Mucosa of stomach (tissue), 1 donor: ENCODE measurements around the gene ZFP57.

ENCODE experiments used
- H3K27me3 ChIP-seq: one replicate; pipeline ENCODE4 v1.7.0; 2013; ENCODE audit warnings: mild to moderate bottlenecking, low read length; ENCODE audit not compliant: control insufficient read depth, insufficient read depth
- H3K36me3 ChIP-seq: one replicate; pipeline ENCODE4 v1.7.0; 2013; ENCODE audit warnings: low read length; ENCODE audit not compliant: control insufficient read depth, insufficient read depth
- H3K4me1 ChIP-seq: one replicate; pipeline ENCODE4 v1.7.0; 2013; ENCODE audit warnings: mild to moderate bottlenecking, low read length; ENCODE audit not compliant: control insufficient read depth, insufficient read depth
- H3K4me3 ChIP-seq: one replicate; pipeline ENCODE4 v1.7.0; 2013; ENCODE audit warnings: low read length
- H3K9ac ChIP-seq: one replicate; pipeline ENCODE4 v1.7.0; 2013; ENCODE audit warnings: mild to moderate bottlenecking, low read length, moderate library complexity
- H3K9me3 ChIP-seq: one replicate; pipeline ENCODE4 v1.7.0; 2013; ENCODE audit warnings: mild to moderate bottlenecking, low read length, moderate library complexity; ENCODE audit not compliant: control insufficient read depth
- donor health status: Pancreatic carcinoma.

ZFP57 gene

GRCh38 chr6:29720863-29721262, 39.9 kb upstream of the ZFP57 start:
- H3K4me1 ChIP-seq = peaks cover 15% of the 10 kb centered on the region
- no peak overlapping the region for H3K4me3 ChIP-seq
- no peak overlapping the region for H3K9ac ChIP-seq
- H3K27me3 ChIP-seq = no peaks in the 10 kb centered on the region
- peaks cover 6% of the 10 kb centered on the region for H3K36me3 ChIP-seq
- no peaks in the 10 kb centered on the region for H3K9me3 ChIP-seq

GRCh38 chr6:29710281-29710941, 29.5 kb upstream of the ZFP57 start:
- Histone ChIP-seq H3K4me3 (no peak overlapping the region), H3K27me3 (peaks cover 10% of the 10 kb centered on the region), H3K4me1 (no peaks in the 10 kb centered on the region), H3K9me3 (no peaks in the 10 kb centered on the region), H3K9ac (no peak overlapping the region), H3K36me3 (no peaks in the 10 kb centered on the region)

GRCh38 chr6:29709188-29709587, 28.2 kb upstream of the ZFP57 start:
- no peak overlapping the region for H3K4me3 ChIP-seq
- H3K4me1 ChIP-seq = no peaks in the 10 kb centered on the region
- no peak overlapping the region for H3K9ac ChIP-seq

GRCh38 chr6:29708432-29709179, 27.7 kb upstream of the ZFP57 start:
- Histone ChIP-seq H3K27me3 (peaks cover 14% of the 10 kb centered on the region), H3K9me3 (no peaks in the 10 kb centered on the region), H3K36me3 (no peaks in the 10 kb centered on the region), H3K4me3 (no peak overlapping the region), H3K4me1 (no peaks in the 10 kb centered on the region), H3K9ac (no peak overlapping the region)

More at GRCh38 chr6:29709188-29709587, 28.2 kb upstream of the ZFP57 start:
- Histone ChIP-seq H3K9me3 (no peaks in the 10 kb centered on the region), H3K27me3 (peaks cover 8% of the 10 kb centered on the region), H3K36me3 (no peaks in the 10 kb centered on the region)

- Histone ChIP-seq H3K27me3 (peaks cover 31% of the 10 kb centered on the region), H3K9ac (no peak overlapping the region), H3K4me1 (no peaks in the 10 kb centered on the region), H3K9me3 (no peaks in the 10 kb centered on the region), H3K4me3 (no peak overlapping the region), H3K36me3 (no peaks in the 10 kb centered on the region)
Observed at GRCh38 chr6:29705389-29706231, 24.7 kb upstream of the ZFP57 start.

GRCh38 chr6:29702519-29703103, 21.7 kb upstream of the ZFP57 start:
- Histone ChIP-seq H3K27me3 (peaks cover 24% of the 10 kb centered on the region), H3K4me3 (no peak overlapping the region), H3K9ac (no peak overlapping the region), H3K9me3 (no peaks in the 10 kb centered on the region), H3K4me1 (no peaks in the 10 kb centered on the region), H3K36me3 (no peaks in the 10 kb centered on the region)

- H3K9ac ChIP-seq = no peak overlapping the region
- H3K9me3 ChIP-seq = no peaks in the 10 kb centered on the region
- H3K27me3 ChIP-seq = peaks cover 4% of the 10 kb centered on the region
- H3K4me3 ChIP-seq = no peak overlapping the region
- H3K36me3 ChIP-seq = no peaks in the 10 kb centered on the region
- no peaks in the 10 kb centered on the region for H3K4me1 ChIP-seq
Observed at GRCh38 chr6:29696147-29697125, 15.5 kb upstream of the ZFP57 start.

GRCh38 chr6:29694637-29695036, 13.7 kb upstream of the ZFP57 start:
- H3K9ac ChIP-seq = no peak overlapping the region
- peaks cover 4% of the 10 kb centered on the region for H3K27me3 ChIP-seq
- no peaks in the 10 kb centered on the region for H3K9me3 ChIP-seq
- no peaks in the 10 kb centered on the region for H3K36me3 ChIP-seq
- no peaks in the 10 kb centered on the region for H3K4me1 ChIP-seq
- no peak overlapping the region for H3K4me3 ChIP-seq

GRCh38 chr6:29685718-29686326, 4.9 kb upstream of the ZFP57 start:
- no peaks in the 10 kb centered on the region for H3K4me1 ChIP-seq
- H3K27me3 ChIP-seq = peaks cover 6% of the 10 kb centered on the region
- H3K36me3 ChIP-seq = no peaks in the 10 kb centered on the region
- no peak overlapping the region for H3K9ac ChIP-seq
- no peaks in the 10 kb centered on the region for H3K9me3 ChIP-seq
- H3K4me3 ChIP-seq = no peak overlapping the region

GRCh38 chr6:29681811-29682210, 859 bp upstream of the ZFP57 start:
- H3K27me3 ChIP-seq = peaks cover 12% of the 10 kb centered on the region
- H3K36me3 ChIP-seq = no peaks in the 10 kb centered on the region
- no peaks in the 10 kb centered on the region for H3K4me1 ChIP-seq
- no peak overlapping the region for H3K9ac ChIP-seq
- H3K4me3 ChIP-seq = no peak overlapping the region
- no peaks in the 10 kb centered on the region for H3K9me3 ChIP-seq

- H3K9me3 ChIP-seq = no peaks in the 10 kb centered on the region
- H3K9ac ChIP-seq = no peak overlapping the region
- H3K27me3 ChIP-seq = peaks cover 12% of the 10 kb centered on the region
- H3K4me1 ChIP-seq = no peaks in the 10 kb centered on the region
- no peaks in the 10 kb centered on the region for H3K36me3 ChIP-seq
- H3K4me3 ChIP-seq = no peak overlapping the region
Observed at GRCh38 chr6:29680416-29680815, 536 bp downstream of the ZFP57 start.
